ENCODE results near the gene RRAS2.

GRCh38 chr11:14399087-14399486 lies 40.1 kb upstream of the RRAS2 start:
- TF ChIP-seq CTCF (conservative IDR thresholded peaks at IDR 0.05; ENCODE audit: low read length) = no peak
- TF ChIP-seq EZH2phosphoT487 (IDR thresholded peaks at IDR 0.05; ENCODE audit: borderline replicate concordance, low read depth, low read length) = no peak
